Dermis microvascular lymphatic vessel endothelial cell (primary cell): ENCODE measurements around the gene MICAL3. TPM values are rescaled to one million over a fixed set of nuclear protein-coding genes. Genes with fewer than 3 reads are reported as not detected.
"Not testable (repeated sequence)": the region's sequence is repeated elsewhere in the genome, so short reads cannot be mapped to it uniquely, and the experiment has no call there.

Experiments used
- DNase-seq, 2 donors: peaks; one replicate each; pipeline versions ENCODE4 v3.0.0 to v3.0.0-alpha.2; 2010; ENCODE audit warnings: low read depth in 2 of 2
- total RNA-seq: library from RNA; depleted of rRNA; stranded (reverse); fragments of >200 nt; gene quantifications from 2 replicates; pipeline ENCODE4 v1.2.1, GENCODE V29; 2014

Gene MICAL3
- total RNA-seq, 1 donor from 2014 or later = 14.8 TPM

DNA sequence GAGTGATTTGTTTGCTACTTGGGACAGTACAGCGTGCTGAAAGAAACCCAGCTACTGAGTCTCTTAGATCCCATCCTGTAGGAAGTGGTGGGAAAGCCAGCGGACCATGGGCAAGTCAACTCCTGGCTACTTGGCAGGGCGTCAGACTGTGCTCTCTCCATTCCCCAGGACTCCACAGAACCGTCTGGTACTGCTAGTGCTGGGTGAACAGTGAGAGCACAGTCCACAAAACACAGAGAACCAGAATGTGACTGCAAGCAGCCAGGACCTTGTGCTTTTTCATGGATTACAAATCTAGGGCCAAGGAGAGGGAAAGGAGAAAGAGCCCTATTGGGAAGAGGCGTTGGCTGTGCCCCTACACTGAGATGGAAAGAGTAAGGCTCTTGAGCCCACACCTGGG, 260.3 kb downstream of the MICAL3 start:
- no peak for DNase-seq

- not testable (repeated sequence) for DNase-seq
Measured at GRCh38 chr22:17763442-17763841, 260.9 kb downstream of the MICAL3 start.

DNA sequence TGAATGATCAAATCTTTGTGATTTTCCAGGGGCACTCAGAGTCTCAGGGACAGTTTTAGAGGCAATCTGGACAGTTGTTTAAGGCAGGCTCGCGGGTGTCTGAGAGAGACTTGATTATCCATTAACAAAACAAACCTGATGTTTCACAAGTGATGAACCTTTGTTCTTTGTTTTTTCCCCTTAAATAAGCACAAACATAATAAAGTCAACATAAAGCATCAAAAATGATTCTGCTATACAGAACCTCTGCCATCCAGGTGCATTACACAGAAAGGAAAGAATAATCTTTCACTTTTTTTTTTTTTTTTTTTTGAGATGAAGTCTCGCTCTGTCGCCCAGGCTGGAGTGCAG, 263.2 kb downstream of the MICAL3 start:
- DNase-seq = no peak

- peak in 1 of 2 donors; percentile 24 for DNase-seq
Measured at GRCh38 chr22:17754233-17754925, 270.0 kb downstream of the MICAL3 start.

DNA sequence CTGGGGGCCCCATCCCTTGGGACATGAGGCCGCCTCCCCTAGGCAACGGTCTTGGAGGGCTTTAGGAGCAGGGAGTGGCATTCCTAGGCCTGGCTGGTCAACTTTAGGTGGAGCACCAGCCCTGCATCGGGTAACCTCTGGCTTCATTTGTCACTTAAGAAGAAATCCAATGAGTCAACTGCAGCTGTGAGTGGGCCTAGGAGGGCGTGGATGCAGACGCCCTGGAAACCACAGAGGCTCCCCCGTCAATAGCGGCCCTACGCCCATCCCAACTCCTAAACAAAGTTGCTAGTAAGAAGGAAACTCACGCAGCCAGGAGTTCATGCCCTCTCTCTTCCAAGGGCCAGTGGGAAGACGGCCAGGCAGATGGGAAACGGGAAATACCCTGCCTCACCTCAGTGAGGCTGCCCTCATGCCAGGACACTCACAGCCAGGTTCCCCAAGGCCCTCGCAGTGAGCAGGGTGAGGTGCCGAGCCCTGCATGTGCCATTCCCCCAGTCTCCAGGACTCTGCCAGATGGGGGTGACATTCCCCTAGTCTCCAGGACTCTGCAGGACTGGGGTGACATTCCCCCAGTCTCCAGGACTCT, 270.9 kb downstream of the MICAL3 start:
- DNase-seq = peak in 1 of 2 donors; percentile 21

DNA sequence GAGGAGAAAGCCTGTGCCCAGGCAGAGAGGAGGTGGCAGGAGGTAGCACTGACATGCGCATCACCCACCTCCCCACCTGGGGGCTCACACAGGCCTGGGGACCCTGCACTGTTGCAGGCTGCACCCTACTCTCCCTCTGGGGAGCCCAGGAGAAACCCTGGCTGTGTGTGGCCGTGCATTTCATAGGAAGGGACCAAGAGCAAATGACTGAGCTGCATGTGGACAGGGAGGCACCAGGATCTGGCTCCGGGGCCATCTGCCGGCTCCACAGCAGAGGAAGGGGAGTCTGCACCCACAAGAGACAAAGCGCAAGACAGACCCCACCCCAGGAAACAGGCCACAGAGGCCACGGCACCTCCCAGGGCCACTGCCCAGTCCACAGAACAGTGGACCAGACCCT, 272.8 kb downstream of the MICAL3 start:
- no peak for DNase-seq

DNA sequence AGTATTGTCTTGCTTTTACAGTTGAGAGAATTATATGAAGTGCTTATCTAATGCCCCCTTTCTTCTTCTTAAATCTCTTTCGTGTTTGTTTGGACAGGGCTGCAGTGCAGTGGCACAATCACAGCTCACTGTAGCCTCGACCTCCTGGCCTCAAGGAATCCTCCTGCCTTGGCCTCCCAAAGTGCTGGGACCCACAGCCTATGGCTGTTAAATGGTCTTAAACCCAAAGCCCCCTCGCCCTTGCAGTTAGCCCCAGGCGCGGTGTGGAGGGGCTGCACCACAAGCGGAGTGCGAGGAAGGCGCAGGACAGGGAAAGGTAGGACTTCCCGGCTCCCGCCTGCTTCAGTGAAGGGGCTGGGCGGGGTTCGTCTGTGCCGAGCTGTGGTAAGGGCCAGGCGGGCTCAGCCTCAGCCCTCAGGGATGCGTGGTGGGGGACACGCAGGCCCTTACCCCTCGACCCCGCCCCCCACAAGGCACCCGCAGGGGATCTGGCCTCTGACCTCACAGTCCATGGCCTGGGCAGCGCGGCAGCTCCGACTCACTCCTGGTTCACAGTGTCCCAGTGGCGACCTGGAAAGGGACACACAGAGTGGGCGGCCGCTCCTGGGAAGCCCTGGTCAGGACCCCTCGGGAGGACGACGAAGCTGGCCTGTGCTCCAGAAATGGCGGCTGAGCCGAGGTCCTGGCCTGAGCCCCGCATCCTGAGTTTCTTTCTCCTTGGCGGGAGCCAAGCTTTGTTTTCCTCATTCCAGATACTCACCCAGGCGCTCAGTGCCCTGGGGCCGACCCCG, 274.6 kb downstream of the MICAL3 start:
- DNase-seq = no peak

DNA sequence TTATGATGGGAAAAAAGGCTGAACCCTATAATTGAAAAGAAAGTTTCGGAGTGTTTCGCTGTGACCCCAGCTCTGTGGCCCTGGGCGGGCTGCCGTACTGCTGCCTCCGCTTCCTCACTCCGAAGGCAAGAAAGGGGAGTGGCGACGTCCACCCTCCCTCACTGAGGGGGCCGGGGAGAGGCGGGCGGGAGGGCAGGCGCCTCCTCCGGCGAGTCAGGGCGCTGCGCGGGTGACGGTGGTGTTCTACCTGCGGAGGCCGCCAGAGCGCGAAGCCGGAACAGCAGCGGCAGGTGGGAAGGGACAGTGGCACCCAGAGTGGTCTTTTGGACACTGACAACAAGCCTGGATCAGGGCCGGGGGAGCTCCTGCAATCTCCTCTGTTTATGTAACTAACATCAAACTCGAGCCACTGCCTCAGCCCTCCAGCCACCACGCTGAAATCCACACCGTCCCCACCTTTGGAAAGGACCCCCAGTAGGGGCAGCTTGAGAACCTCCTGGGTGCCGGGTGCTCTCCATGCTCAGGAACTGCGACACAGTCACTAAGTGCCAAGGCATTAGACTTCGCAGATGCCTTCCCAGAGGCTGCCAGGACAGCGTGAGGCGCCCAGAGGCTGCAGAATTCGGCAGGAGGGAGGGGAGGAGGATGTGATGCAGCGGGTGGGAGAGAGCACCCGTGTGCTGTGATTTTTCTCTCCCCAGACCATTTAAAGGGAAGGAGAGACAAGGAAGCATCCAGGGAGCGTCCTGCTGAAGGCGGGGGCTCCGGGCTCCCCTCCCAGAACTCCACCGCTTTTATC, 275.6 kb downstream of the MICAL3 start:
- DNase-seq = no peak

- no peak for DNase-seq
Measured at GRCh38 chr22:17746916-17747315, 277.4 kb downstream of the MICAL3 start.

- DNase-seq = no peak
Measured at GRCh38 chr22:17744430-17744829, 279.9 kb downstream of the MICAL3 start.

DNA sequence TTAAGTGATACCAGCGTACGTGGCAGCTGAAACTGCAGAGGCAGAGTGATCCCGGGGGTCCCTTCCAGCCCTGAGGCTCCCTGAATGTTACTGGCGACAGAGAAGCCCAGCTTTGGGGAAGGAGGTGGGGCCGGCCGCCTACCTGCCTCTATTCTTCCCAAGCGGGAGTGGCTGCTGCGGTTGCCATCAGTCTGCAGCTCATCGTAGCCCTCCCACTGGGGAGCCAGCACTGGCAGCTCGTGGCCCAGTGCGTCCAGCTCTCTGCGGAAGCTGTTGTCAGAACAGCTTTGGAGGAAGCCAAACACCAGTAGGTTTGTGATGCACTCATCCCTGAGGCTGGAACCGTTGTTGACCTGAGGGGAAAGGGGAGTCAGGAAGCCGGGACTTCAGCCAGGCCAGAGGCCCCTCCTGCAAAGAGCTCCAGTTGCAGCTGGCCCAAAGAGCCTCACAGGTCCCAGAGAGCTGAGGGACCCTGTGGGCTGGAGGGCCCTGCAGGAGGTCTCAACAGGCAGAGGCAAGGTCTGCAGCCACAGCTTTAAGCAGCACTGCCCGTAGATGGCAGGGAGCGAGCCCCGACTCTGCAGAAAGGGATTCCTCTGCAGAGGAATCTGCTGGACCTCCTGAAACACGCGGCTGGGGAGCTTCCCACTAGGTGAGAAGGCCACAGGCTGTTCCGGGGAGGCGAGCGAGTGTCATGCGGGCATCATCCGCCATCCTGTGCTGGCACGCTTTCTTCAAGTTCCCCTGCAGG, 280.5 kb downstream of the MICAL3 start:
- DNase-seq = peak; percentile 50 to 53

- DNase-seq = peak; percentile 36 to 73
Measured at GRCh38 chr22:17742527-17742902, 281.8 kb downstream of the MICAL3 start.

DNA sequence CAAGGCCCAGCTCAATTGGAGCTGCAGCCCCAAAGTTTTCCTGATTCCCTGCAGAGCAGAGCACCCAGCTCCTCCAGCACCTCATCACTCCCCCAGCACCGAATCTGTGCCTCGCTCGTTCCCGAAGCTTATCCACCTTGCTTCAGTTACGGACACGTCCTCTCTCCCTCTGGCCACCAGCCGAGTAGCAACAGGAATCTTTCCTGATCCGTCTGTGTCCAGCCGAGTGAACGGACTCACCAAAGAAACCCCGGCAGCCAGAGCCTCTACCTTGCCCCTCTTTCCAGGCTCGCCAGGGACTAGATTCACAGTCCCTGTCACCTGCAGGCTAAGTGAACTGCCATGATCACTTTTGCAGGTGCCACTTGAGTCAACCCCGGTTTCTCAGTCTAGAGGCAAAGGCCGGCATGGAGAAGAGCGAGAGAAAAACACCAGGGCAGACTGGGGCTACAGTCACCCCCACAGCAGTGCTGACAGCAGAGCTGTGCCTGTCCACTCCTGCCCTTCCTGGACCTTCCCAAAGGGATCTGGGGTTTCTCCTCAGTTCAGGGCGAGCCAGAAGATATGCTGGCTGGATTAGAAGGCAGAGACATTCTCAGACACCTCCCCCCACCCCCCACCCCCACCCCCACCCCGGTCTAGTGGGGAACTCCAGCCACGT, 282.4 kb downstream of the MICAL3 start:
- DNase-seq = no peak

DNA sequence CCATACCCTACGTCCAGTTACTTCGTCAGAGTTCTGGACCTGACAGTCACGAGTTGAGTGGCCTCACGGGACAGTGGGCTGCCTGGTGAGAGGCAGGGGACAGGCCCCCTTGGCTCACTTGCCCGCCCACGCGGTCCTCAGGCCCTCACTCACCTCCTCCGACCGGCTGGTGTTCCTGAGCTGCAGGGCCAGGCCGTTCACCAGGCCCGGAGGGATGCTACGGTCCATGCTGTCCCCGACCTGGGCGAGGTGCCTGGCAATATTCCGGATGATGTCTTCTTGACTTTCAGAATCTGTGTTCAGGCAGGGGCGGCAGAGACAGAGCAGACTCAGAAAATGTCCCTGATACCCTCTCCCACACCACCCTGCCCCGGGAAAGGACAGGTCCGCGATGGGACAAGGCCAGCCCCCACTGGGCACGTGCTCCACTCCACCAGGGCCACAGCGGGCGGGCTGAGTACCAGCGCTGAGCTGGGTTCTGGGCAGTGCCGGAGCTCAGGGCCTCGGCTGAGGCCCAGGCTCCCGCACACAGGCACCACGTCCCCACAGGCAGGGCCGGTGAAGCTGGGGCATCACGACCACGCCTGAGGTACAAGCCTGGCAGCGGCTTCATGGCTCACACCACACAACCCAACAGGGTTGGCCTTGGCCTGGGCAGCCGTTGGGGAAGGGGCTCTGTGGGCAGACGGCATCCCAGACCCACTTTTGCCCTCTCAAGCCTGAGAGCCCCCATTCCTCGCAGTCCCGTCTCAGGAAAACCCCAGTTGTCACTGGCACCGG, 285.0 kb downstream of the MICAL3 start:
- no peak for DNase-seq

- DNase-seq = no peak
Measured at GRCh38 chr22:17738386-17739128, 285.8 kb downstream of the MICAL3 start.
